RWPE2 (cell line): ENCODE results near the gene MGAT4B.

Experiments
- ATAC-seq: fragments of 200-7000 bp; cut with Tn5 transposase; 3 replicates; pipeline ENCODE4 v1.9.1; 2021; ENCODE audit warnings: low read depth
- DNase-seq: peaks from one replicate; pipeline ENCODE4 v3.0.0-alpha.2; 2020; ENCODE audit warnings: low spot score
- H3K27ac ChIP-seq: fragments of 450-650 bp; 2 replicates; pipeline ENCODE4 v1.5.1; 2017; ENCODE audit warnings: mild to moderate bottlenecking; ENCODE audit not compliant: poor library complexity, severe bottlenecking
- H3K27me3 ChIP-seq: fragments of 250-450 bp; sonication (Bioruptor Pico); 2 replicates; pipeline ENCODE4 v1.5.1; 2021; ENCODE audit warnings: mild to moderate bottlenecking, moderate library complexity; ENCODE audit not compliant: insufficient read depth, poor library complexity, severe bottlenecking
- H3K36me3 ChIP-seq: fragments of 250-450 bp; sonication (Bioruptor Pico); 2 replicates; pipeline ENCODE4 v1.5.1; 2020; ENCODE audit warnings: low read depth, mild to moderate bottlenecking, moderate library complexity
- H3K4me1 ChIP-seq: fragments of 250-450 bp; sonication (Bioruptor Pico); 2 replicates; pipeline ENCODE4 v1.5.1; 2021; ENCODE audit warnings: mild to moderate bottlenecking, moderate library complexity; ENCODE audit not compliant: insufficient read depth, poor library complexity, severe bottlenecking
- H3K4me3 ChIP-seq: fragments of 250-450 bp; sonication (Bioruptor Pico); 2 replicates; pipeline ENCODE4 v1.5.1; 2021; ENCODE audit warnings: mild to moderate bottlenecking, moderate library complexity; ENCODE audit not compliant: severe bottlenecking
- H3K9me3 ChIP-seq: fragments of 250-450 bp; sonication (Bioruptor Pico); 2 replicates; pipeline ENCODE4 v1.5.1; 2021; ENCODE audit warnings: mild to moderate bottlenecking, moderate library complexity; ENCODE audit not compliant: severe bottlenecking
- TF ChIP-seq, protein P1 (sequence below): fragments of 450-650 bp; IDR thresholded peaks from one replicate; pipeline ENCODE4 v1.5.1; 2017; ENCODE audit warnings: mild to moderate bottlenecking, moderate library complexity; ENCODE audit not compliant: poor library complexity, severe bottlenecking

MGAT4B gene

GRCh38 chr5:179796877-179797608, 9.6 kb downstream of the MGAT4B start:
- Histone ChIP-seq H3K4me1 (no peaks in the 10 kb centered on the region), H3K27ac (peak overlapping the region; percentile 74), H3K27me3 (no peaks in the 10 kb centered on the region), H3K9me3 (no peaks in the 10 kb centered on the region), H3K4me3 (peak overlapping the region; percentile 63), H3K36me3 (peaks cover 45% of the 10 kb centered on the region)
- ATAC-seq: no peak
- peak; percentile 73 for DNase-seq
- TF ChIP-seq, protein P1, sequence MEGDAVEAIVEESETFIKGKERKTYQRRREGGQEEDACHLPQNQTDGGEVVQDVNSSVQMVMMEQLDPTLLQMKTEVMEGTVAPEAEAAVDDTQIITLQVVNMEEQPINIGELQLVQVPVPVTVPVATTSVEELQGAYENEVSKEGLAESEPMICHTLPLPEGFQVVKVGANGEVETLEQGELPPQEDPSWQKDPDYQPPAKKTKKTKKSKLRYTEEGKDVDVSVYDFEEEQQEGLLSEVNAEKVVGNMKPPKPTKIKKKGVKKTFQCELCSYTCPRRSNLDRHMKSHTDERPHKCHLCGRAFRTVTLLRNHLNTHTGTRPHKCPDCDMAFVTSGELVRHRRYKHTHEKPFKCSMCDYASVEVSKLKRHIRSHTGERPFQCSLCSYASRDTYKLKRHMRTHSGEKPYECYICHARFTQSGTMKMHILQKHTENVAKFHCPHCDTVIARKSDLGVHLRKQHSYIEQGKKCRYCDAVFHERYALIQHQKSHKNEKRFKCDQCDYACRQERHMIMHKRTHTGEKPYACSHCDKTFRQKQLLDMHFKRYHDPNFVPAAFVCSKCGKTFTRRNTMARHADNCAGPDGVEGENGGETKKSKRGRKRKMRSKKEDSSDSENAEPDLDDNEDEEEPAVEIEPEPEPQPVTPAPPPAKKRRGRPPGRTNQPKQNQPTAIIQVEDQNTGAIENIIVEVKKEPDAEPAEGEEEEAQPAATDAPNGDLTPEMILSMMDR: no peak

DNA sequence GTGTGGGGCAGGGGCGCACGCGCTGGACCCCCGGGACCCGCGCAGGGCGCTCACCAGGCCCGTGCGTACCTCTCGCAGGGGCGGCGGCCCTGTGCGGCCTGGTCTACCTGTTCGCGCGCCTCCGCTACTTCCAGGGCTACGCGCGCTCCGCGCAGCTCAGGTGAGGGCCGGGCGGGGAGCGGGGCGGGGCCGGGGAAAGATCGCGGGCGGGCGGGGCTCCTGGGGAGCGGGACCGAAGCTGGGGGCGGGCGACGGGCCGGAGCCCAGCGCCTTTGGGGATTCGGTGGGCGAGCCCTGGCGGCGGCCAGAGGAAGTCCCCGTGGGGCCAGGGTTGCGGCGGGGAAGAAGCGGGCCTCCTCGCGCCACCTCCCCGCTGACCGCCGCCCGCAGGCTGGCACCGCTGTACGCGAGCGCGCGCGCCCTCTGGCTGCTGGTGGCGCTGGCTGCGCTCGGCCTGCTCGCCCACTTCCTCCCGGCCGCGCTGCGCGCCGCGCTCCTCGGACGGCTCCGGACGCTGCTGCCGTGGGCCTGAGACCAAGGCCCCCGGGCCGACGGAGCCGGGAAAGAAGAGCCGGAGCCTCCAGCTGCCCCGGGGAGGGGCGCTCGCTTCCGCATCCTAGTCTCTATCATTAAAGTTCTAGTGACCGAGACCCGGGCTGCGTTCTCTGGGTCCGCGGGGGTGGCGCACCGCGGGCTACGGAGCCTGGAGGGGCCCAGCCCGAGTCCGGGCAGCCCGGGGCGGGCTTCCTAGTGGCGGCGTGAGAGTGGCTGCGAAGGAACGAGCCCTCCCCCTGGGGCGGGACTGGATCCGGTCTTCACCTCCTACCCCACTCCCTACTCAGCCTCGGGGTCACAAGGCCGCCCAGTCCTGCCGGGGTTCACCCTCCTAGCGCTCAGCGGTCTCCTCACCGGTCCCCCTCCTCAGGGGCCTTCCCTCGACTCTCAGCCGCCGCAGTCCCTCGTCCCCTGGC, 10.5 kb downstream of the MGAT4B start:
- ATAC-seq (peak; percentile 71), DNase-seq (peak; percentile 90)
- Histone ChIP-seq H3K36me3 (peaks cover 39% of the 10 kb centered on the region), H3K4me1 (no peaks in the 10 kb centered on the region), H3K27ac (peak overlapping the region; percentile 74), H3K9me3 (no peaks in the 10 kb centered on the region), H3K27me3 (no peaks in the 10 kb centered on the region), H3K4me3 (peak overlapping the region; percentile 63)
- TF ChIP-seq, protein P1: peak; percentile 98

- H3K4me1 ChIP-seq: no peaks in the 10 kb centered on the region
- peaks cover 31% of the 10 kb centered on the region for H3K36me3 ChIP-seq
- DNase-seq (peak; percentile 78), ATAC-seq (peak; percentile 14)
- TF ChIP-seq, protein P1: no peak
- peak overlapping the region; percentile 63 for H3K4me3 ChIP-seq
- no peaks in the 10 kb centered on the region for H3K27me3 ChIP-seq
- H3K27ac ChIP-seq: peak overlapping the region; percentile 74
- no peaks in the 10 kb centered on the region for H3K9me3 ChIP-seq
These were observed 11.4 kb downstream of the MGAT4B start for GRCh38 chr5:179795049-179795862.

DNA sequence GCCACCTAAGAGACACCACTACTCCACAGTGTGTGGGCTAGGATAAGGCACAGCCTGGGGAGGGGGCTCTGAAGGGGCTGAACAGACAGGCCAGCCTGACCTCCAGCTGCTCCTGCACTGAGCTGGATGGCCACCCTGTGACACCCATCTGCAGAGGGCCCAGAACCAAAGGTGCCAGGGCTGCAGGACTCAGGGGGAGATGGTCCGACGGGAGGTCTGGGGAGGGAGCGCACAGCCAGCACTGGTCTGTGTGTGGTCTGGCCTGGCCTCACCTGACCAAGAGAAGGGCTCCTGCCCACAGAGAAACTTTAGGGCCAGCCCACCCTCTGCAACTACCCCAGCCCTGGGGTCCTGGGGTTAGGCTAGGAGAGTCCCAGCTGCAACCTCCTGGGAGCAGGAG, 12.1 kb downstream of the MGAT4B start:
- TF ChIP-seq, protein P1: no peak
- Histone ChIP-seq H3K4me1 (no peaks in the 10 kb centered on the region), H3K27ac (peak overlapping the region; percentile 74), H3K9me3 (no peaks in the 10 kb centered on the region), H3K36me3 (peaks cover 24% of the 10 kb centered on the region), H3K27me3 (no peaks in the 10 kb centered on the region), H3K4me3 (no peak overlapping the region)
- ATAC-seq (no peak), DNase-seq (no peak)
